ENCODE data around the gene TMBIM6.

DNA sequence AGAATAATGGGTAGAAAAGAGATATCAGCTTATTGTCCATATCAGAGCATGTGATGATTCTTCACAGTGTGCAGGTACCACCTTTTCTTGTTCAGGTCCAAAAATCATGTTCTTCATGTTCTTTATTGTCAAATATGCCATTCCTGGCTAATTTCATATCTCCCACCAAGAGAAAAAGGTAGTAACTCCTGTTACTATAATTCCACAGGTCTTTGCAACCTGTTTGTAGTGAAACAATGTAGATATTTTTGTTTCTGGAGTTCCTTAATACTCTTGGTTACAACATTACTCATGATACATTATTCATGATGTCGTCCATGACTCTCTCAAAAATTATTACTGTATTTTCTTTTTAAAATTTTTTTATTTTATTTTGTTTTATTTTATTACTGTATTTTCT is 11.3 kb upstream of the TMBIM6 start:
- no peak for TF ChIP-seq EZH2phosphoT487 (IDR thresholded peaks at IDR 0.05; ENCODE audit: borderline replicate concordance, low read length)
- TF ChIP-seq, protein P1, sequence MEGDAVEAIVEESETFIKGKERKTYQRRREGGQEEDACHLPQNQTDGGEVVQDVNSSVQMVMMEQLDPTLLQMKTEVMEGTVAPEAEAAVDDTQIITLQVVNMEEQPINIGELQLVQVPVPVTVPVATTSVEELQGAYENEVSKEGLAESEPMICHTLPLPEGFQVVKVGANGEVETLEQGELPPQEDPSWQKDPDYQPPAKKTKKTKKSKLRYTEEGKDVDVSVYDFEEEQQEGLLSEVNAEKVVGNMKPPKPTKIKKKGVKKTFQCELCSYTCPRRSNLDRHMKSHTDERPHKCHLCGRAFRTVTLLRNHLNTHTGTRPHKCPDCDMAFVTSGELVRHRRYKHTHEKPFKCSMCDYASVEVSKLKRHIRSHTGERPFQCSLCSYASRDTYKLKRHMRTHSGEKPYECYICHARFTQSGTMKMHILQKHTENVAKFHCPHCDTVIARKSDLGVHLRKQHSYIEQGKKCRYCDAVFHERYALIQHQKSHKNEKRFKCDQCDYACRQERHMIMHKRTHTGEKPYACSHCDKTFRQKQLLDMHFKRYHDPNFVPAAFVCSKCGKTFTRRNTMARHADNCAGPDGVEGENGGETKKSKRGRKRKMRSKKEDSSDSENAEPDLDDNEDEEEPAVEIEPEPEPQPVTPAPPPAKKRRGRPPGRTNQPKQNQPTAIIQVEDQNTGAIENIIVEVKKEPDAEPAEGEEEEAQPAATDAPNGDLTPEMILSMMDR (conservative IDR thresholded peaks at IDR 0.05; ENCODE audit: low read depth, low read length) = no peak
- TF ChIP-seq EZH2 (IDR thresholded peaks at IDR 0.05; ENCODE audit: low read length, unreplicated experiment) = no peak

All from PC-3 (cell line).